ENCODE measurements around the gene CRB3.

- no peak for TF ChIP-seq ZNF274 (IDR thresholded peaks at IDR 0.05; ENCODE audit: low read depth, low read length)
- no peak for TF ChIP-seq SUZ12 (IDR thresholded peaks at IDR 0.05; ENCODE audit: extremely low read depth, insufficient read depth, insufficient read length)
- no peak for TF ChIP-seq YY1 (IDR thresholded peaks at IDR 0.05; ENCODE audit: insufficient read depth, insufficient read length)
Measured at GRCh38 chr19:6501740-6502648, 37.9 kb downstream of the CRB3 start, which contains the start of gene TUBB4A.
